MM.1S (cell line): Measurements from ENCODE around the gene CCDC13.

Source experiments
- EZH2 ChIP-seq: fragments of 300-600 bp; sonication (generic); optimal IDR thresholded peaks from 2 replicates; pipeline ENCODE3; 2017; ENCODE audit warnings: low read depth, mild to moderate bottlenecking, antibody characterized with exemption, low read length, mixed read lengths
- EZH2phosphoT487 ChIP-seq: fragments of 300-600 bp; sonication (generic); IDR thresholded peaks from 2 replicates; pipeline ENCODE4 v1.6.1; 2018; ENCODE audit warnings: antibody characterized with exemption, low read length
- TF ChIP-seq, protein P1 (sequence below): fragments of 300-600 bp; sonication (generic); IDR thresholded peaks from 2 replicates; pipeline ENCODE4 v1.5.1; 2016; ENCODE audit warnings: antibody characterized with exemption, low read length, mixed read lengths

DNA sequence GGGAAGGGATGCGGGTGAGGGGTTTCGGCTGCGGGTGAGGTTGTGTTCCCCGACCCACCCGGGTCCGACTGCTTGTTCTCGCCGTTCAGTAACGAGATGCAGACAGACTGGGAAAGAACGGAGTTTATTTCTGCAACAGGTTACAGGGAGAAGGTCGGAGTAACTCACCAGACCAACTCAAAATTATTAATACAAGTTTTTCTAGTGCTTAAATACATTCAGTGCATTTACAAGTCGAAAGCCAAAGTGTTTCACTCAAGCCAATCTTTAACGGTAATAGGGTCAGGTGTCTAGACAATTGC is 31.7 kb upstream of the CCDC13 start:
- TF ChIP-seq, protein P1, sequence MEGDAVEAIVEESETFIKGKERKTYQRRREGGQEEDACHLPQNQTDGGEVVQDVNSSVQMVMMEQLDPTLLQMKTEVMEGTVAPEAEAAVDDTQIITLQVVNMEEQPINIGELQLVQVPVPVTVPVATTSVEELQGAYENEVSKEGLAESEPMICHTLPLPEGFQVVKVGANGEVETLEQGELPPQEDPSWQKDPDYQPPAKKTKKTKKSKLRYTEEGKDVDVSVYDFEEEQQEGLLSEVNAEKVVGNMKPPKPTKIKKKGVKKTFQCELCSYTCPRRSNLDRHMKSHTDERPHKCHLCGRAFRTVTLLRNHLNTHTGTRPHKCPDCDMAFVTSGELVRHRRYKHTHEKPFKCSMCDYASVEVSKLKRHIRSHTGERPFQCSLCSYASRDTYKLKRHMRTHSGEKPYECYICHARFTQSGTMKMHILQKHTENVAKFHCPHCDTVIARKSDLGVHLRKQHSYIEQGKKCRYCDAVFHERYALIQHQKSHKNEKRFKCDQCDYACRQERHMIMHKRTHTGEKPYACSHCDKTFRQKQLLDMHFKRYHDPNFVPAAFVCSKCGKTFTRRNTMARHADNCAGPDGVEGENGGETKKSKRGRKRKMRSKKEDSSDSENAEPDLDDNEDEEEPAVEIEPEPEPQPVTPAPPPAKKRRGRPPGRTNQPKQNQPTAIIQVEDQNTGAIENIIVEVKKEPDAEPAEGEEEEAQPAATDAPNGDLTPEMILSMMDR: no peak
- TF ChIP-seq EZH2phosphoT487: no peak
- TF ChIP-seq EZH2: no peak
